ENCODE data around the gene RBM39.

RBM39 gene

GRCh38 chr20:35699957-35700624 lies 42.0 kb downstream of the RBM39 start:
- H3K4me3 ChIP-seq (ENCODE audit: low read length): peak overlapping the region; percentile 93
- no peak for DNase-seq (ENCODE audit: low read depth)
- no peak for TF ChIP-seq CTCF (IDR thresholded peaks at IDR 0.05; ENCODE audit: insufficient read depth, low read depth, low read length, missing control alignments)

GRCh38 chr20:35699127-35699956 lies 42.7 kb downstream of the RBM39 start, which contains the start of the genes NFS1 and ROMO1:
Gene NFS1 (minus strand): TSS chr20:35699352. CDS start chr20:35699288, 64 bp downstream.
Gene ROMO1 (plus strand): TSS chr20:35699405. CDS start chr20:35699633, 228 bp downstream.
- H3K4me3 ChIP-seq (ENCODE audit: low read length): peak within 1 kb of the TSS; percentile 93
- peak; percentile 88 for DNase-seq (ENCODE audit: low read depth)
- TF ChIP-seq CTCF (IDR thresholded peaks at IDR 0.05; ENCODE audit: insufficient read depth, low read depth, low read length, missing control alignments): peak; percentile 11

- H3K4me3 ChIP-seq (ENCODE audit: low read length): peak overlapping the region; percentile 93
- no peak for TF ChIP-seq CTCF (IDR thresholded peaks at IDR 0.05; ENCODE audit: insufficient read depth, low read depth, low read length, missing control alignments)
- peak; percentile 21 for DNase-seq (ENCODE audit: low read depth)
Observed at GRCh38 chr20:35698298-35699126, 43.5 kb downstream of the RBM39 start.

GRCh38 chr20:35697696-35698297 lies 44.3 kb downstream of the RBM39 start:
- TF ChIP-seq CTCF (IDR thresholded peaks at IDR 0.05; ENCODE audit: insufficient read depth, low read depth, low read length, missing control alignments): no peak
- no peak for DNase-seq (ENCODE audit: low read depth)
- H3K4me3 ChIP-seq (ENCODE audit: low read length): peak overlapping the region; percentile 93

GRCh38 chr20:35695978-35696377 lies 46.1 kb downstream of the RBM39 start:
- H3K4me3 ChIP-seq (ENCODE audit: low read length): no peak overlapping the region
- TF ChIP-seq CTCF (IDR thresholded peaks at IDR 0.05; ENCODE audit: insufficient read depth, low read depth, low read length, missing control alignments): no peak
- DNase-seq (ENCODE audit: low read depth): no peak

GRCh38 chr20:35695245-35695749 lies 46.8 kb downstream of the RBM39 start:
- no peak overlapping the region for H3K4me3 ChIP-seq (ENCODE audit: low read length)
- DNase-seq (ENCODE audit: low read depth): no peak
- no peak for TF ChIP-seq CTCF (IDR thresholded peaks at IDR 0.05; ENCODE audit: insufficient read depth, low read depth, low read length, missing control alignments)

All from epithelial cell of esophagus (primary cell).